Ureter (tissue), 1 donor: ENCODE results near the gene RSPH3. TPM values are rescaled to one million over a fixed set of nuclear protein-coding genes. Genes with fewer than 3 reads are reported as not detected.
"Not testable (repeated sequence)": the region's sequence is repeated elsewhere in the genome, so short reads cannot be mapped to it uniquely, and the experiment has no call there.

ENCODE experiments used
- DNase-seq: peaks from one replicate; pipeline ENCODE4 v3.0.0-alpha.2; 2020; ENCODE audit warnings: low spot score
- total RNA-seq: library from RNA; stranded (reverse); gene quantifications from one replicate; pipeline ENCODE4 v1.2.4, GENCODE V29; 2023
- donor health status: DM: yes; HTN: yes; CAD: no.

The RSPH3 gene, protein sequence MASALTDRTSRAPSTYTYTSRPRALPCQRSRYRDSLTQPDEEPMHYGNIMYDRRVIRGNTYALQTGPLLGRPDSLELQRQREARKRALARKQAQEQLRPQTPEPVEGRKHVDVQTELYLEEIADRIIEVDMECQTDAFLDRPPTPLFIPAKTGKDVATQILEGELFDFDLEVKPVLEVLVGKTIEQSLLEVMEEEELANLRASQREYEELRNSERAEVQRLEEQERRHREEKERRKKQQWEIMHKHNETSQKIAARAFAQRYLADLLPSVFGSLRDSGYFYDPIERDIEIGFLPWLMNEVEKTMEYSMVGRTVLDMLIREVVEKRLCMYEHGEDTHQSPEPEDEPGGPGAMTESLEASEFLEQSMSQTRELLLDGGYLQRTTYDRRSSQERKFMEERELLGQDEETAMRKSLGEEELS
- total RNA-seq = 15.0 TPM

DNA sequence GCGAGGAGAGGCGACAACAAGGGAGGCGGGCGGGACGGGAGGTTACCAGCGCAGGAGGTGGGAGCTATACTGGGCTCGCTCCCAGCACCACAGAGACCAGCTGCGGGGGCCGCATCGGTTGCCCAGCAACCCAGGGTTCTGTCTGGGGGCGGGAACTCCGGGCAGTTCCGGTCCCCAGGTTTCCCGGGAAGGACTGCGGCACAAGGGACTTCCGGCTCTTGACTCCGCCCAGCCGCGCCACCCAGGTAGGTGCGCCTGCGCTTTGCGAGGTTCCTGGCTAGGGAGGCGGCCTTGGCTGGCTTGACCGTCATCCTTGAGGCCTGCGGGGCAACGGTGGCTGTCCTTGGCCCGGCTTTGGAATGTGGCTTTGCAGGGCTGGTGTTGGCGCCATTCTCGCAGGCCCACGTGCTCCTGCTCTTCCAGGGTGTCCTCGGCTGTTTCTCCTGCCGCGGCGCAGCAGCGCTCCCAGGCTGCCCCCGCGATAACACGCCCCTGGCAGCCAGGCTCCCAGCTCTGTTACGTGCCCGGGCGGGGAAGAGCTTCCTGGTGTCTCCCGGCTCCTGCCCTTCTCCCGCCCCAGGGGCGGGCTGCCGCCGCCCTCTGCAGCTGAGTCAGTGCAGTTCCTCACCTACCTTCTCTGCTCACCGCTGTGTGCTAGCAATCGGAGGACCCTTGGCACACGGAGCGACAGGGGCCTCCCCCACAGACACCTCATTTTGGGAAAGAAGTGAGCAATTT lies at the start of gene RSPH3:
Gene RSPH3, minus strand, starts transcription at position 537 of the 738 bp plus-strand sequence. CDS start 652 bp downstream, outside the sequence.
- DNase-seq = peak; percentile 95

- DNase-seq = no peak
These were observed 48.1 kb upstream of the RSPH3 start for GRCh38 chr6:159047891-159048685.

GRCh38 chr6:159045801-159046200 lies 45.8 kb upstream of the RSPH3 start:
- no peak for DNase-seq

DNA sequence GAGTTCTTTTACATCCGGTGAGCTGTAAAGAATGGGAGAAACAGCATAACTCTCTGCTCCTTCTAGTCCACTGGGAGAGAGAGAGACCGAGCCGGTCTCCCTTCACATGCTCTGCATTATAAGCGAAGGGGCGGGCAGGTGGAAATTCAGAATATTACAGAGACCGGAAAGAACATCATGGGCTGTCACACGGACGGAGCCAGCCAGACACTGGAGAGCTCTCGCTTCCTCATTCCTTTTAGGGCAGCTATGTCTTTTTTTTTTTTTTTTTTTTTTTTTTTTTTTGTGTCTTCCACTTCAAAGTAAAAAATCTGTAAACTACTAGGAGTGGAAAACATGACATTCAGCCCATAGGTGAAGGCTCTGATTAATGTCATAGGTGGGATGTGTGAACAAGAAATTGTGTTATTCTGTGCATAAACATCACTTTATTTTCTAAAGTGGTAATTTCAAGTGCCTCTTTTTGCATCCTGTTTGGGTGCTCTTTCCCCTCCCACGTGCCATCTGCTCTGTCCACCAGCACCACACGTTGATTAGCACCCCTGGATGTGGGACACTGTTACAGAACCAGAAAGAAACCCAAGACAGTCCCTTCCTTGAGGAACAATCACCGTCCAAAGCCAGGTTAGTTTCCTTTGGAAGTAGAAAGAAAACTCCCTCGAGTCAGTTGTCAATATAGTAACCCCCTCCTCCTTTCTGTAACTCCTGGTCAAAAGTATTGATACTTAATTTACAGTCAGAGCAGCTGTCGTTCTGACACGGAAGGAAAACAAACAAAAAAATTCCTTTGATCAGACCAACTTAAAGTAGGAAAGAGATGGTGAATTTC lies 45.1 kb upstream of the RSPH3 start, which contains the start of gene TAGAP:
Gene TAGAP, minus strand, starts transcription at position 93 of the 829 bp plus-strand sequence. CDS start 845 bp downstream, outside the sequence.
- peak; percentile 72 for DNase-seq

GRCh38 chr6:159043947-159044346 lies 43.9 kb upstream of the RSPH3 start:
- DNase-seq = no peak

DNA sequence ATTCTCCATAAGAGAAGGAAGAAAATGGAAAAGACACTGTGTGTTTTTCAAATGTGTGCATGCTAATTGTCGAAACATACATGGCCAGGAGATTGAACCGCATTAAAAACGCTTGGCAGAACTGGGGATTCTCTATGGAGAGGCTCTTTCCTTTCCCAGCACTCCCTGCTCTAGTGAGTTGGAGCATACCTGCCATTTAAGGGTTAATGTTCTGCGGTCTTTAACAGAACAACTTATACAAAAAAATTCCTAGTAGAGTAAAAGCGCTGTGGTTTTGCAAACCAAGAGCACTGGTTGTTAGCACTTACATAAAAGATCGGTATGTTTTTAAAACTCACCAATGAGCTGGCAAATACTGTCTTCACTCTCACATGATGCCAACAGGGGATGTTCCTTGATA lies 43.2 kb upstream of the RSPH3 start:
- no peak for DNase-seq

DNA sequence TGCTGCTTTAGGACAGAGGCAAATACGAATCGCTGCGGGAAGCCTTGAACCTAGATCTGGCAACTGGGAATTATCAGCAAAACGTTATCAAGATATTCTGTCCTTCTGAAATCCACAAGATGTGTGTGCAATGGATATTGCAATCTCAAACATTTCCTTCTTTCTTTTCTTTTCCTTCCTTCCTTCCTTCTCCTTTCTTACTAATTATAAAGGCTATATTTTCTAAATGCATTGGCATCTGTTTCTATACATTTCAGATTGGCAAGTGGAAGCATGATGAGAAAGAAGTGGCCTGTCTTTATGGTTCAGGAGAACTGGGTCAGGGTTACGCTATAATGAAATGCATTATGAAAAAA lies 42.8 kb upstream of the RSPH3 start:
- DNase-seq = no peak

DNA sequence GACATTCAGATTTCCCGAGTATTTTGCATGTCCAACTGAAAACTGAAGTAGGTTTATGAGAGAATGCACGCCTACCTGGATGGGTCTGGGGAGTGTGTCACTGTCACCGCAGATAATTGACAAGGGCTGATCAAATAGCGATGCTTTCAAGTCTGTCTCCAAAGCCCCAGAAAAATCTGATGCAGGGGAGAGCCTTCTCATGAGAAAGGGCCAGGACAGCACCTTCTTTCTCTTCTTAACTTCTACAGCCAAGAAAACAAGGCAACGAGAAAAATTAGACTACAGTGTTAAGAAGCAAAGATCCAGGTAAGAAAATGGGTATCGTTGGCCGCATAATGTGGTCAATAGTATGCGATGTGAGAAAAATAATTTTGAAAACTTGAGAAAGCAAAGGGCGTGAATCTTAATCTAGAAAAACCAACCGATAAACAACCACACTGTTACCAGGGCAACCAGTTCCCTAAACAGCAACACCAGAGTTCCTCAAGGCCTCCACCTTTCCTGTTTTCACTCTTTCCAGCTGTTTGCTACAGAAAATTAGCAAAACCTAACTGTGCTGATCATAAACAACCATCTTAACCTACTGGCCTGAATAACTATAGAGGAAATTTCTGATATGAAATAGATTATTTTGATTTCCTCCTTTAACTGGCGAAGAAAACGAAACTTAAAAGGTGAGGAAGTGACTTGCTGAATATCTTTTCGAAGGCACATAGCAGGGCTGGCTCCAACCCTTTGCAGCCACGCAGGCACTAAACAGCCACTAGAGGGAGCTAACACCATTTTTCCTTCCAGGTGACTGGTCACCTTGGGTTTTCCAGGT lies 42.2 kb upstream of the RSPH3 start:
- DNase-seq = peak; percentile 79

DNA sequence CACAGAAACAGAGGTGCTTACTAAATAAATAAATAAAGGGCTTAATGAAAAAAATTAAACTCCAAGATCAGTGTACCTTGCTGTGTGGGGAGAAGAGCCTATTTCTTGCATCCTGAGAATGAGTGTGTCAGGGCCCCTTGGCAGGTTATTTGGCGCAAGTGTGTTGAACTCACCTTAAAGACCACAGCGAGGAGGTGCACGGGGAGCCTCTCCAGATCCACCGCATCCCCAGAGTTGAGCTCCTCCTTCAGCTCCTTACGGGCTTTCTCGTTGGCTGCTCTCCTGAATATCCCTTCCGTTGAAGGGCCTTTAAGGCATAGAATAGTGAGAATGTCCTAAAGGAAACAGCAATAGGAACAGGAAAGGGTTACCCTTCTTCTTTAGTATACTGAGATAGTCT lies 41.2 kb upstream of the RSPH3 start:
- no peak for DNase-seq

- no peak for DNase-seq
These were observed 39.9 kb upstream of the RSPH3 start for GRCh38 chr6:159039885-159040258.

GRCh38 chr6:159038914-159039884 lies 39.2 kb upstream of the RSPH3 start:
- DNase-seq = no peak

DNA sequence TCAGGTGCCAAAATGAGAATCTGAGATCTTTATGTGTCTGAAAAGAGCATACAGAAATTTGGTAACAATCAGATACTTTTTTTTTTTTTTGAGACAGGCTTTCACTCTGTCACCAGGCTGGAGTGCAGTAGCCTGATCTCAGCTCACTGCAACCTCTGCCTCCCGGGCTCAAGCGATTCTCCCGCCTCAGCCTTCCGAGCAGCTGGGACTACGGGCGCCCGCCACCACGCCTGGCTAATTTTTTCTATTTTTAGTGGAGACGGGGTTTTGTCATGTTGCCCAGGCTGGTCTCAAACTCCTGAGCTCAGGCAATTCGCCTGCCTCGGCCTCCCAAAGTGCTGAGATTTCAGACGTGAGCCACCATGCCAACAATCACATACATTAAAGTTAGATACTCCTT lies 38.3 kb upstream of the RSPH3 start:
- DNase-seq = not testable (repeated sequence)

- DNase-seq = no peak
These were observed 37.8 kb upstream of the RSPH3 start for GRCh38 chr6:159037756-159038290.

DNA sequence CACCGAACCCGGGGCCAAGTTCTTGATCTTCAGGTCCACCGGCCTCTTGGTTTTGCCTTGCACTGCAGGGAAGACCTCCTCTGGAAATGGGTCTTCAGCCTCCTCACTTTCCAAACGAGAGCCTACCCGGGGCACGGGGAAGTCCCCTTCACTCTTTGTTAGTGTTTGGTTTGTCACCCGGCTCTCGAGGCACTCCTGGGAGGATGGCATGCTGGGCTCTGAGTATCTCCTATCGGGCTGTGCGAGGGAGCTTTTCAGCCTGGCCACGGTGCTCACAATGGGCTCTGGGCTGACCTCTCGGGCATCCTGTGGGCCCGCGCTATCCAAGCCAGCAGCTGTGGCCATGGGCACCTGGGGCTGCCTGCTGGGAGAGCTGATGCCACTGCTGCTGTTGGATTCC lies 36.7 kb upstream of the RSPH3 start:
- DNase-seq = no peak

DNA sequence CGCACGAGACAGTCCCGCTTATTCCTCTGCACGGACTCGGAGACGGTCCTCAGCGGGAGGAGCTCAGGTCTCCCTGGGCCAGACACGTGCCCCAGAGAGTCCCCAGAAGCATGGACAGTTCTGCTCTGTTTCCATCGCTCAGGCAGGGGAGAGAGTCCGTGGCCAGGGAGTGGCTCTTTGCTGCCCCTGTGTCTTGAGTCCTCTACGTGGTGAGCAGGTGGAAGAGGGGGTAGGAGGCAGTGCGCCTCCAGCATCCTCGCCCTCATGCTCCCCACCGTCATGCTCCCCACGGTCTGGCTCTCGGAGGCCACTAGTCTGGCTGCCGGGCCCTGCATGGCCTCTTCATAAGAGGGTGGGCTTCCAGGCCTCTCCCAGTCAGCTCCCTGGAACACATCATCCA lies 35.9 kb upstream of the RSPH3 start:
- DNase-seq = no peak

DNA sequence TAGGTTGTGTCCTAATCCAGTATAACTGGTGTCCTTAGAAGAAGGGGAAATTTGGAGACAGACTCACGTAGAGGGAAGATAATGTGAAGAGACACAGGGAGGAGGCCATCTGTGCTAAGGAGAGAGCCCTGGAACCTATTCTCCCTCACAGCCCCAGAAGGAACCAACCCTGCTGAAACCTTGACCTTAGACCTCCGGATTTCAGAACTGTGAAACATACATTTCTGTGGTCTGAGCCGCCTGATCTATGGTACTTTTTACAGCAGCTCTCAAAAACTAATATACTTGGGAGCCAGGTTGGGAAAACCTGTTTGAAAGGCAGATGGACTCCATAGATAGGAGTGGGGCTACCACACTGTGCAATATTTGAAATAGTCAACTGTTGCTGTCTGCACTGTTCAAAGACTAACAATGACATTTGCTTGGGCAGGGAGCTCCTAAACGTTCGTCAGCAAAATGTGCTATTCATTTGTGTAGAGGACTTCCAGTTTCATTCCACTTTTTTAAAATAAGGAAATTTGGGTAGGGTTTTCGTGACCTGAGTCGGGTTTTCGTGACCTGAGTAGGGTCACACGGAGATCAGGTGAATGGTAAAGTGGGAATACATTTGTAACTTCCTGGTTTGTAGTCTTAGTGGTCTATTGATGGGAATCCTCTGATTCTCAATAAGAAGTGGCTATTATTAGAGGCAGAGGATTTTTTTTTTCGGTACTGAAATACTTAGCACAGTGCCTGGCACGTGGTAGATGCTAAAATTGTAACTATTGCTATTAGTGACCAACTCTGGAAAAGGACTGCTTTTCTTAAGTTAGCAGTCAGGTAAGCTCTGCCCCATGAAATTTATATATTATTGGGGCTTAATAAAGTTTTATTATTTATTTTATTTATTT lies 33.4 kb upstream of the RSPH3 start:
- DNase-seq = no peak

DNA sequence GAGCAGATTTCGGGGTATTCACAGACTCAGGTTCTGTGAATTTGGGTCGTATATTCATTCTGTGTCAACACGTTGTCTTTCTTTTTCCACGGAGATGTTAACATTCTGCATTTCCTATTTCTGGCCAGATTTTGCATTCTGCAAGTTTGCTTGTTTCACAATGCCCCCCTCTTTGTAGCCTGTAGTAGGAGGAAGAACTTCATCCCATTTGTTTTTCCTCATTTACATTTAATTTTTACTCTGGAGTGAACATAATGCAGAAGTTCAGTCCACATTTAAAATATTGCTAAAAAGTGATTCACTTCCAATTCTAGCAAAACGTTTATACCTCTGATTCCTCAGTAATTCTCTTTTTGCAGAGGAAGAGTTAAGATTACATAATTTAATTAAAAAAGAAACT lies 31.8 kb upstream of the RSPH3 start:
- no peak for DNase-seq

DNA sequence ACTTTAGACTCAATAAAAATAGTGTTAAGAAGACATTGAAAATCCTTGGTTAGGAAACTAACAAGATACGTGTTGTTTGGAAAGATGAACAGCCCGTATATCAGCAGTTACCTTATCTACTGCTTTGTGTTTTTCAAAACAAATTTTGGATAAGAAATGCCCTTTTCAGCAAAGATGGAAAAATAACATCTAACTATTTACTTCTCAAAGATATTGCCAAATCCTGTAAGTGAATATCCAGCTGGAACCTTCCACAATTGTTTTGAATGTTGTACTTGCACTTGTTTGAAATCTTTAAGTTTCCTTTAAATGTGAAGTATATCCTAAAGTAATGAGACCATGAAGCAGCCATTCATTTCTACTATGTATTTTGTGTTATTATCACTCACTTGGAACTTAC lies 30.2 kb upstream of the RSPH3 start:
- DNase-seq = no peak
